ENCODE measurements around the gene EMC1. TPM values are rescaled to one million over a fixed set of nuclear protein-coding genes. Genes with fewer than 3 reads are reported as not detected.

The EMC1 gene
- total RNA-seq, 1 donor from 2014 or later = 27.6 TPM

GRCh38 chr1:19203440-19203839 lies 47.9 kb downstream of the EMC1 start:
- intact Hi-C loops (cut with micrococcal nuclease) = no loop called here
- H3K36me3 ChIP-seq = peaks cover 28% of the 10 kb centered on the region
- H3K27me3 ChIP-seq (ENCODE audit: low read depth) = no peaks in the 10 kb centered on the region
- peak overlapping the region; percentile 36 for H3K27ac ChIP-seq (replicated peaks)
- no peak overlapping the region for H3K4me3 ChIP-seq
- peaks cover 93% of the 10 kb centered on the region for H3K4me1 ChIP-seq
- no peak for TF ChIP-seq CTCF (IDR thresholded peaks at IDR 0.05; ENCODE audit: borderline replicate concordance)
- no peaks in the 10 kb centered on the region for H3K9me3 ChIP-seq (replicated peaks)
- DNase-seq = no peak

GRCh38 chr1:19202396-19202795 lies 48.9 kb downstream of the EMC1 start:
- Histone ChIP-seq H3K4me3 (no peak overlapping the region), H3K9me3 (replicated peaks) (no peaks in the 10 kb centered on the region), H3K27ac (replicated peaks) (no peak overlapping the region), H3K4me1 (peaks cover 93% of the 10 kb centered on the region), H3K27me3 (ENCODE audit: low read depth) (no peaks in the 10 kb centered on the region), H3K36me3 (peaks cover 39% of the 10 kb centered on the region)
- TF ChIP-seq CTCF (IDR thresholded peaks at IDR 0.05; ENCODE audit: borderline replicate concordance) = no peak
- intact Hi-C loops (cut with micrococcal nuclease) = no loop called here
- DNase-seq = no peak

- no peak overlapping the region for H3K27ac ChIP-seq (replicated peaks)
- peaks cover 53% of the 10 kb centered on the region for H3K36me3 ChIP-seq
- intact Hi-C loops (cut with micrococcal nuclease) = no loop called here
Measured at GRCh38 chr1:19199969-19200604, 51.2 kb downstream of the EMC1 start.

GRCh38 chr1:19199329-19199968 lies 51.9 kb downstream of the EMC1 start:
- no peaks in the 10 kb centered on the region for H3K9me3 ChIP-seq (replicated peaks)
- peaks cover 84% of the 10 kb centered on the region for H3K4me1 ChIP-seq
- peaks cover 55% of the 10 kb centered on the region for H3K36me3 ChIP-seq
- no peak overlapping the region for H3K4me3 ChIP-seq
- no peaks in the 10 kb centered on the region for H3K27me3 ChIP-seq (ENCODE audit: low read depth)
- DNase-seq = no peak
- intact Hi-C loops (cut with micrococcal nuclease) = no loop called here
- TF ChIP-seq CTCF (IDR thresholded peaks at IDR 0.05; ENCODE audit: borderline replicate concordance) = no peak
- no peak overlapping the region for H3K27ac ChIP-seq (replicated peaks)

More at GRCh38 chr1:19199969-19200604, 51.2 kb downstream of the EMC1 start:
- no peak for TF ChIP-seq CTCF (IDR thresholded peaks at IDR 0.05; ENCODE audit: borderline replicate concordance)
- H3K9me3 ChIP-seq (replicated peaks) = no peaks in the 10 kb centered on the region
- H3K27me3 ChIP-seq (ENCODE audit: low read depth) = no peaks in the 10 kb centered on the region
- H3K4me3 ChIP-seq = no peak overlapping the region
- DNase-seq = no peak
- H3K4me1 ChIP-seq = peaks cover 89% of the 10 kb centered on the region

GRCh38 chr1:19198820-19199219 lies 52.5 kb downstream of the EMC1 start:
- no peak overlapping the region for H3K27ac ChIP-seq (replicated peaks)
- peaks cover 78% of the 10 kb centered on the region for H3K4me1 ChIP-seq

More at GRCh38 chr1:19198820-19199219, 52.5 kb downstream of the EMC1 start:
- H3K27me3 ChIP-seq (ENCODE audit: low read depth) = no peaks in the 10 kb centered on the region
- TF ChIP-seq CTCF (IDR thresholded peaks at IDR 0.05; ENCODE audit: borderline replicate concordance) = no peak
- H3K36me3 ChIP-seq = peaks cover 61% of the 10 kb centered on the region
- H3K9me3 ChIP-seq (replicated peaks) = no peaks in the 10 kb centered on the region
- no peak for DNase-seq
- intact Hi-C loops (cut with micrococcal nuclease) = no loop called here
- H3K4me3 ChIP-seq = no peak overlapping the region
